Midbrain (tissue), 1 donor: ENCODE measurements around the gene REELD1.

Experiments used
- DNase-seq: peaks from one replicate; lab custom pipeline; 2025; lab: John Stamatoyannopoulos, UW

Gene REELD1

DNA sequence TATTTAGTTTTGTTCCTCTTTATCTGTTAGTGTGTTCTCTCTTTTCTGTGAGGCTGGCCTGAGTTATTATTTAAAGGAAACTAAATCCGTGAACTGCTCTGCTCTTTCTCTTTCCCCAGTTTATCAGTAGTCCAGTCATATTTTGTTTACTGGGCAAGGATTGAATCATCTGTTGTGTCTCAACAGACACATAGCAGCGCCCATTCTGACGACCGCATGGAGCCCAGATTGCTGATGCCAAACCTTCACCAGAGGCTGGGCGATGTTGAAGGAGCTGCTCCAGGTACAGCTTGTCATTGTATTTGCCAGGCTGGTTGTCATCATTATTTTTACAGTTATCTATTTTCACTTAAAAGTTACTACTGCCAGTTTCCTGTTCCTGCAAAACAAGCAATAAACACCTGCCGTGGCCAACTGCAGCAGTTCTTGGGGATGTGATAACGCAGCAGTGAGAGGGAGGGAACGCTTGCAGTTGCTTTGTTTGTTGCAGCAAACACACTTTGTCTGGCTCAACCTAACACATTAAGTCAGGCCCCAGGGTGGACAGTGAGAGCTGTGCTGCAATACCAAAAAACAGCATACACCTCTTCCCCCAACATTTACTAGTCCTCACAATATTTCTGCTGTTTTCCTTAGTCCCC, 10.1 kb downstream of the REELD1 start:
- peak; percentile 25 for DNase-seq

DNA sequence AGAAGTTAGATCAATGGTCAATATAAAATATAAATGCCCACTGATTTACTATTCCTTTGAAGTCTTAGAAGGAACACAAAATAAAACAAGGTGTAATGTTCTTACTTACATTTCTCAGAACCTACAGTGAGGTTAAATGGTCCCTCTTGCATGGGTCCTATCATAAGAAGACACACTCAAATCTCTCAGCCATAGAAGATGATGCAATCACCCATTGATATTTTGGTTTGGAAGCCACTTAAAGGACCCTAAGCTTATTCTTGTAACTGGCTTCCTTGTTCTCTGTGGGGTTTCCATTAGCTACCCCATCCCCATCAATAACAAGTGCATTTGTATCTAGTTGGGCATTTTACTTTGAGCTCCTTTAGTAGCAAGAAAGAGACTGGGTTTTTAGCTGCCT, 15.1 kb downstream of the REELD1 start:
- DNase-seq, result no peak

DNA sequence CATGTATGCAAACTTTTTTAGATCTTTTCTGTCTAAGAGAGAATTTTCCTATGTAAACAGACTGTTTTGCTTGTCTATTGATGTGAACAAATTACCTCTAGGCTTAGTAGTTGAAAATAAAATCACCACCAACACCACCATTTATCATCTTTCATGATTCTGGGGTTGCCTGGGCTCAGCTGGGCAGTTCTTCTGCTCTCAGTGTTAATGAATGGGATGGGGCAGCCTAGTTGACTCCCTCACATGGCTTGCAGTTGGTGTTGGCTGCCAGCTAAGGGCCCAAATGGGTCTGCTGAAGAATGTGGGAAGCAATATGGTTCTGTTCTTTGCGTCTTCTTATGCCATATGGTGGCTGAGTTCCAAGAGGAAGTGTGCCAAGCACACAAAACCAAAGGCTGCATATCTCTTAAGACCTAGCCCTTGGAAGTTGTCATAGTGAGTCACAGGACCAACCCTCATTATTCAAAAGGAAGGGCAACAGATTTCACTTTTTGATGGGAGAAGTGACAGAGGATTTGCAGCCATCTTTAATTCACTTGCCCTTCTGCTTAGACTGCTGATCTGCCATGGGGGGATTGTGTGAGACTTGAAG, 17.9 kb downstream of the REELD1 start:
- DNase-seq, result no peak

DNA sequence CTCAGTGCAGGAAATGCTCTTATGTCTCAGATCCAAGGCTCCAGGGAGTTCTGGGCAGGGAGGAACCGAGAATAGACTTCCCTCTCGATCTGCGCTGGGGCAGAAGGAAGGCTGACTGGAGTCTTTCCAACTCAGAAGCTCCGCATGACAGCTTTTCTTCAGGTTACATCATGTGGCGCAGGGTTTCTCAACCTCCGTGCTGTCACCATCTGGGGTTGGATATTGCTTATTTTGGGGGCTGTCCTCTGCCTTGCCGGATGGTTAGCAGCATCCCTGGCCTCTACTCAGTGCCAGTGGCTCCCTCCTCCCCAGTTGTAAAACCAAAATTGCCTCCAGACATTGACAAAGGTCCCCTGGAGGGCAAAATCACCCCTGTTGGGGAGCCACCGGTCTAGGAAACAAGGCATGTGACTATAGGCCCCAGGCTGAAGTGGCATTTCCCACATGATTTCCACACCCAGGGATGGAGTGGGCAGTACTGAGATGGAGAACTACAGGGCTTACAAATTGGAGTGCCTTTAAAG, 21.4 kb downstream of the REELD1 start:
- DNase-seq, result no peak

DNA sequence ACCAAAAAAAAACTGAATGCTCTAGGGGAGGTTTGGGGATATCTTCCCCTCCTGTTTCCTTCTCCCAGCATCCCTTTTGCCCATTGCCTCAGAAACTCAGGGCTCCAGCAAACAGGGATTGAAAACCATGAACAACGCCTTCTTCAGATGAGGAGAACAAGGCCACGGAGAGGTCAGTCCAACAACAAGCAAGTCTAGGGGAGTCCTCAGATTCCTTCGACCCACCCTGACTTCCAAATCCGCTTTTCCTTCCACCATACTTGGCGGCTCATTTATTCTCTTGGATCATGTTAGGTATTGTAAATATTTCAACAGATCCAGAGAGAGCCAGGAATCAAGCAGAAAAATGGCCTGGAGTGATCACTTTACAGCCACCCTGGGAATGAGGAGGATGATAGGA, 21.9 kb downstream of the REELD1 start:
- DNase-seq, result no peak

DNA sequence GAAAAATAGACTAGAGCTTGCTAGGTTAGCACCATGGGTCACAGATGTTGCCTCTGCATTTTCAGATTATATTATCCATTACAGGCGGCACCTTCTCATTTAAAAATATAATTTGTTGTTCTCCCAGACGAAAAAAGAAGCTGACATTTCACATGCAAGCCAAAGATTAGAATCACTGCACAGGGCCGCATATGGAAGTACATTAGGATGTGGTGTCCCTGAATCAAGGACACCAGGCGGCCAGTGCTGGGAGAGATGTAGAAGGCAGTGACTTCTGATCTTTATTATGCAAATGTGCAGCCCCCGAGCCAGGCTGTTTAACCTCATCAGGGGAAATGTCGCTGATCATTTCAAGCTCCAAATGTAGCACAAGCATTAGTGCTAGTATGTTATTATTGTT, 22.8 kb downstream of the REELD1 start:
- DNase-seq, result no peak

DNA sequence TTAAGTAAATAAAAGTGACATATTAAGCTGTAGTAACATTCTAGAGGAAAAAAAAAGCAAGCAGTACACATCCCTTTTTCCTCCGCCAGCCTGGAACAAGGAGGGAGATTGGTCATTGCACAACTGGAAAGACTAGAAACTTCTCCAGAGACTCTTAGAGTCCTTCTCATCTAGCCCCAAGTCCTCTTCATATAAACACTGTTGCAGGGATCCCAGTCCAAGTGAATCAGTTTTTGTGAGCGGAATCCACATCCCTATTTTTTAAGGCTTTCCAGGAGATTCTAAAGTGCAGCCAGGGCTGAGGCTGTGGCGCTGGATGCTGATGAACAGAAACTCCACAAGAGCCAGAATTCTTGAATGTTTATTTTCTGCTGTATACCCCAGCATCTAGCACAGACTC, 23.8 kb downstream of the REELD1 start:
- no peak for DNase-seq

DNA sequence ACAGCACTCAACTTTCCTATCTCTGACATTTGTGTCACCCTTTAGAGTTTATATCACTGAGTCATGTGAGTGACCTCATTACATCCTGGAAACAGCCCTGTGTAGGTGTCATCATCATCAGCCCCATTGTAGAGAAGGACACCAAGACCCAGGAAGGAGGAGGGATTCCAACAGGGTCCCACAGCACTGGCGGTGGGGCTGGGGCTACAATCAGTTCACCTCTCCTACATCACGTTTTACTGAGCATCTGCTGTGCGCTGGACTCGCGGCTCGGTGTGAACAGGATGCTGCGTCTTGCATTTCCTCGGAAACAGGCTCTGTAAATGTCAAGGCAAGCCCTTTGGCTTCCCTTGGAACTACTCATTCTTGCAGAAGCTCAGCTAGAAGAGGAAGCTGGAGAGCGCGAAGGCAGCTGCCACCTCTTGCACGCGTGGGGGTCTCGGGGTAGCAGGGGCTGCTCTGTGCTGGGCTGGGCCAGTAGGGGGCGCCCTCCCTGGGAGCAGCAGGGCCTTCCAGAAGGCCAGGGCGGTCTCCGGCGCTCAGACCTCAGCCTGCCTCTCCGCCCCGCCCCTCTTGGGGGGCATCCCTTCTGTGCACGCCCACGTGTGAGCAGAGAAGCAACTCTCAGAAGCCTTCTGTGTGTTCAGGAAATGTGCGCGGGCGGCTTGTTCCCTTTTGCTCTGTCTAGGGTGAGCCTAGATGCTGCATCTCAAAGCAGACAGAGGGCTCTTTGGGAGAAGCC, 29.0 kb downstream of the REELD1 start:
- DNase-seq, result no peak

DNA sequence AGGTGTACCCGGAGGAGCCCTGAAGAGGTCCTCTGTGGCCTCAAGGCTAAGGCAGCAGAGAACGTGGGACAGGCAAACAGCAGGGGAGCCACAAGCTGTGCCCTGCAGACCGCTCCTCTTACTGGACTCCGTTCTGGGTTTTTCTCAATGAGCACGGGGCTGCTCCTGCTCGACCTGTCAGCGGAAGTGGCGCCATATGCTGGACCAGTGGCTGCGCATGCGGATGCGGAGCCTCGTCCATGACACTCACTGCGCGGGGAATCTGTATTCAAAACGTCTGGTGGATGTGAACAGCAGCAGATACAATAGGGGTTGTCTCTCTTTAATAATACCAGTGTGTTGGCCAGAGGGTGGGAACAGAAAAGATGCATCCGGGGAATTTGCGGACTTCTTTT, 29.5 kb downstream of the REELD1 start:
- DNase-seq, result no peak

DNA sequence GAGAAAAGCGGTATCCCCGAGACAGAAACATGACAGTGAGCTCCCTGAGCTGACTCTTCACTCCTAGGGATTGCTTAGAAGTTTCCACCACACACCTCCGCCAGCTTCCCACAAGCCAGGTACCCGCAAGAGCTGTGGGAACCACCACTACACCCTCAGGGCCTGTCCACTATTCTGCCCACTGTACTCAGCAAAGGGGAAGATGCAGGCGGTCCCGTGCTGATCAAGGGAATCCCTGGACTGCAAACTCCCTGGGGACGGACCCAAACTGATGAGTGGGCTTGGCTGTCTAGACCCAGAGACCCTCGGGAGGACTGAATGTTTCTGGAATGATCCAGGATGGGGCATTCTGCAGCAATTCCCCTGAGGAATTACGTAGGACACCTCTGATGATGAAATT, 30.2 kb downstream of the REELD1 start:
- DNase-seq, result no peak

DNA sequence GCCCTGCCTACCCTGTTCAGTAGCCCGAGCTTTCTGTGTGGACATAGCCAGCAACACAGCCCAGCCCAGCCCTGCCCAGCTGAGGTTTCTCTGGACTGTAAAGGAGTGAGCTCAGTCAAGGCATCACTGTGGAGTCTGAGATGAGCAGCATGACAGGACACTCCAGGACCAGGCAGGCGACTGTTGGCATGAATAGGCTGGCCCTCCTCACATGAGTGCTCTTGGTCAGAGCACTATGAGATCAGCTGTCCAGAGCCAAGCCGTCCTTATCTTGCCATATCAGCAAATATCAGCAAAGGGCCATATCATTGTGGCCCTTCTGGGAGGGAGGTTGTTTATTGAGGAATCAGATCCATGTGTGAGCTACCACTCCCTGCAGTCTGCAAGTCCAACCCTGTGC, 30.9 kb downstream of the REELD1 start:
- DNase-seq, result no peak

DNA sequence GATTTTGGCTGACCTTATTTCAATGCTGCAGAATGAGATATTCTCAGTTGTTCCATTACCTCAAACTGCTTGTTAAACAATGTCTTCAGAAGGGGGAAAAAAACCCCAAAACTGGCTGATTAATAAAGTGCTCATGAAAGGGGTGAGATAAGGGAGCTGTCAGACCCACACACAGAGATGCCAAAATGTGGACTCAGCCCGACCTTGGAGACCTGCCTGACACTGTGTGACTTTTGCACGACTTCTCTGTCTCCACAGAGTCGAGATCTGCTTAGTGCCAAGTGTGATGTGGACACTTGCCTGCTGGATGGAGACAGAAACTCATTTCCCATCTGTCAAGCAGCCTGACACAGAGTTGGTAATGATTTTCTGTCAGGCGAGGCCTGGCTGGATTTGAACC, 31.5 kb downstream of the REELD1 start:
- DNase-seq, result no peak

DNA sequence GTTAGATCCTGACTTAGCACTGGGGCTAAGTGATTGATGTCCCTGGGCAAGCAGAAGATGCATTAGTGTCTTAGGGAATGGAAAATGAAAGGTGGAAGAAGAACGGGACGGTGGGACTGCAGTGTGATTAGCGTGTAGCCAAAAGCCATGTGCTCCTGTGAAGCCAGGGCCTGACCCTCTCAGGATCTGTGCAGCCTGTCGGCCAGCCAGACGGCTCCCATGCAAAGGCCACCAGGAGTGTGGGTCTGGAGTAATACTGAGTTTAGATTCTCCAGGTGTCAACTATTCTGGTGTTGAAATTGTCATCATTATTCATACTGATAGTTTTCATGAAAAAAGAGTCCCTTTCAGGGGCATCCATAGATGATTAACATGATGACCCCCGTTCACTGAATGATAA, 32.0 kb downstream of the REELD1 start:
- no peak for DNase-seq

DNA sequence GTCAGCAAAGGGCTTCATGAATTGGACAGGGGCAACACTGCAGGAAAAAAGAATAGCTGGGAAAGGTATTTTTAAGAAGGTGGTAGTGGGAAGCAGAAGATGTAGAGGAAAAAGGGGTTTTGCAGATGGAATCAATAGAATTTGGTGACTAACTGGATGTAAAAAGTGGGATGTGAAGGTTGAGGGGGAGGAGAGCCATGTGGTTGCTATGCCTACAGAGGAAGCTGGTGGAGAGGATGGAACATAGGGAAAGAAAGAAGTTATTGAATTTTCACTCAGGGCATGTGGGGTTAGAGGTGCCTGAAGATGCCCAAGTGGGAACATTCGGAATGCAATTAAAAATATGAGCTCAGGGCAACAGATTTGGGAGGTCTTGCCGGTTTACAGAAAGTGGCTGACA, 33.0 kb downstream of the REELD1 start:
- DNase-seq, result no peak

DNA sequence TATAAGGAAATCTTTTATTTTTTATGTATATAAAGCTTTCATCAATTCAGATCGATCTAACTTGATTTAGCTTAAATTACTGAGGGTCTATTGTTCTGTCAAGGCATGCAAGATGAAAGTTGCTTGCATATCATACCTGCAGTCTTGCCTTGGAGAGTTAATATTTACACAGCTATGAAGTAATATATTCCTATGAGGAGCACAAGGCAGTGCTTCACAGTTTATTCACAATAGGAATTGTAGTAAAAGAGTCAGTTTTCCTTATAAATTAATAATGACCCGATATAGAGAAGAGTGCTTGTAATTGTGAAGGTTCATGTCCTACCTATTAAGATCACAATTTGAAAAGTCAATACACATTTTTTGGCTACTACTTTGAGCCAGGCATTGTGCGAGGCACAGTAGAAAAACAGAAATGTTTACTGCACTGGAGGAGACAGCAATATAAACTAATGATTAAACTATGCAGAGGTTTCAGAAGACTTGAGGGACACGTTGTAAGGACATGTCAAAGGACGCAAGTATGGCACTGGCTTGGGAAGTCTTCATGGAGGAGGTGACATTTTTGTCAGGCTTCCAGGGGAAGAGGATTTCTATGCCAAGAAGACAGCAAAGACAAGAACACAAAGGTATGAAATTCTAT, 38.8 kb downstream of the REELD1 start:
- DNase-seq, result no peak

DNA sequence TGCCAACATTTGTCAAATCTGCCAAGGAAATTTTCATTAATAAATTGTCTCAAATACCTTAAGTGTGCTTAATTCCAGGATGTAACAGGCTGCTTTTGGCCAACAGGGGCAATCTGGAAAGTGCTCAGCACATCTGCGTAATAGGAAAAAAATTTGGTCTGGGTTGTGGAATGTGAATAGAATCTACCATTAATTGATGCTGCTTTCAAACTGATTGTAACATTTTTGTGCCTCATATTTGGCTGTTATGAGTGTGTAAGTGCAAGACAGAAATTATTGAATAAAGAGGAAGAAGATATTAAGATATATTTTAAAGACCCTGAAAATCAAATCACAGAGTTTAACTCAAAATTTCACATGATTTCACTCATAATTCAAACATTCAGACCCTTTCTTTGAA, 41.1 kb downstream of the REELD1 start:
- DNase-seq, result no peak

DNA sequence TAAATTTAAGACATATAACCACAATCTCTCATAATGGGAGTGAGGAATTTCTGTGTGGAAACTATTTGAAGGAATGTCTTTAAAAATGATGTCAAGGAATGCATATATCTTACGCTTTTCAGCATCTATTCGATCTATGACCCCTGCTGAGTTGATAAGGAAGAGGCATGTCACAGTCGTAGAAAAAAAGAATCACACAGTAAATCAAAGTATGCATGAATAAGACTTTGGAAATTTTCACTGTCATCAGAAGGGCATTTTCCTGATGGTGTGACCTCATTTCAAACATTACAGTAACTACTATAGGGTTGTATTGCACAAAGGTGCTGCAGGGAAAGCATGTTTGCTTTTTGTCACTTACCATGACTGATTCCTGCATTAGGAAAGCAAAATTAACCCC, 41.5 kb downstream of the REELD1 start:
- DNase-seq, result no peak

DNA sequence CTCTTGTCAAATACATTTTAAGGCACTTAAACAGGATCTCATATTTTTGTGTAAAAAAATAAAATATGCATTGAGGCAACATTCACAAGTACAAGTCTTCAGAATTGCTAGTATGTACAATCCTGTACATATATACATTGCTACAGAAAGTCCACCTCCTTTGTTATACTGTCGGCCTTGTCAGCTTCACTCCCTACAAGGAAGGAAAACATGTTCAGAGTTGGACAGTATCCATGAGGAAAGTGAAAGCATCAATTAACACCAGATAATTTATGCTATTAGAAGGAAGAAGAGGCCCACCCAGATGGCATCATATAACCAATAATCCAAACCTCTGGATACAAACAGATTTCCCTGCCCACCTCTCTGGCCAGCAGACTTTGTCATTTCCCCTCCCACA, 42.0 kb downstream of the REELD1 start:
- no peak for DNase-seq

DNA sequence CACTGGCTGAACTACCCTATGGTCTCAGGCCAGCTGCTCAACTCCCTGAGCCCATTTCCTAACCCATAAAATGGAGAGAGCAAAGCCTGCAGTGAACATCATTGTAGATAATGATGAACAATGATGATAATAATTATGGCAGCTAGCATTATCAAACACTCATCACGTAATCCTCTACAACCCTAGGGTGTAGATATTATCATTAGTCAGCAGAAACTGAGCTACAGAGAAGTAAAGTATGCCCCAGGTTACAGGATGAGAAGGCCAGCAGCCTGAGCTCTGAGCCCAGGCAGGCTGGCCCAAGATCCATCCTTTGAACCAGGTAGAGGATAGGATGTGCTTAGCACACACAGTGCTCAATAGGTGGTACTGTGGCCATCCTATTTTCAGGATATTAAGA, 43.2 kb downstream of the REELD1 start:
- no peak for DNase-seq

DNA sequence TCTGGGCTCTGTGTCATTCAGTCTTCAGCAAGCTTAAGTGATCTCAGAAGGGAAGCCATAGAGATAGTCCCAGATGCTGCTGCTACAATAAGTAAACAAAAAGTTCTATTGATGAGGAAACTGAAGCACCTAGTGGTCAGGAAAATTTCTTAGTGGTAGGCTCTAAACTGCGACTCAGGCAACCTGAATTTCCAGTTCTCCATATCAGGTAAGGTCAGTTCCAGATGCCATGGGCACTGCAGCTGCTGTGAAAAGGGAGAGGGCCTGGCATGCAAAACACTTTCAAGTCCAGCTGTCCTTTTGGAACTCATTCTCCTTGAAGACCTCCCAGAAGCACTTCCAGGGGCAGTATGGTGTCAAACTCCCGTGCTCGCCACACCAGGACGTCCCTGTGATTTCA, 46.2 kb downstream of the REELD1 start:
- DNase-seq, result no peak

DNA sequence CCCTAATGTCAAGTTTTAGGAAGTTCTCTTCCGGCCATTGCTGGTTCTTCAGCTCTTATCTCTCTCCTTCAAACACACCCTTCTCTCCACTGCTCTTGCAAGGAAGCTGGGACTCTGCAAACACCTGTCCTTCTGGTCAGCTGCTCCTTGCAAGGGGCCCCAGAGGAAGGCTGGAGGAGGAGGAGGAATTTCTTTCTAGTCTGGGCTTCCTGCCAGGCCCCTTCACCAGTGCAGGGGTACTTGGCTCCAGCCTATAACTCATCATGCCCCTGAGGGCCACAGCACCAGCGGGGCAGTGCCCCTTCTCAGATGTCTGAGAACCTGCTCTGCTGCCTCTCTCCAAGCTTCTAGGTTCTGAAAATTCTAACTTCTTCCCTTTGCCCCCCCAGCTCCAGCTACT, 46.7 kb downstream of the REELD1 start:
- no peak for DNase-seq

DNA sequence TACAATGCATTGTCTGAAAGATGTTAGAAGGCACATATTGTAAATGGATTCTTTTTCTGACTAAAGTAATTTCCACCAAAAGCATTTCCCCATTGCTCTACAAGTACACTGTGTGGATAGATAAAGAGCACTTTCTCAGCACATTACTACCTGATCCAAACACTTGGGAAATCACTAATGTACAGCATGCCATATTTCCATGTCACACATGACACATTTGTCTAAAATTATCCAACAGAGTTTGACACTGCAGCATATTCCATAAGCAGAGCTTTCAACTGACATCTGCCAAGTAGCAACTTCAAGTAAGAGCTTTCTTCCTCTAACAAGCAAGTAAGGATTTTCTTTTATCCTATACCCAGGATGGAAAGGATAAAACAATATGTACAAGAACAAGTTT, 49.5 kb downstream of the REELD1 start:
- DNase-seq, result no peak

DNA sequence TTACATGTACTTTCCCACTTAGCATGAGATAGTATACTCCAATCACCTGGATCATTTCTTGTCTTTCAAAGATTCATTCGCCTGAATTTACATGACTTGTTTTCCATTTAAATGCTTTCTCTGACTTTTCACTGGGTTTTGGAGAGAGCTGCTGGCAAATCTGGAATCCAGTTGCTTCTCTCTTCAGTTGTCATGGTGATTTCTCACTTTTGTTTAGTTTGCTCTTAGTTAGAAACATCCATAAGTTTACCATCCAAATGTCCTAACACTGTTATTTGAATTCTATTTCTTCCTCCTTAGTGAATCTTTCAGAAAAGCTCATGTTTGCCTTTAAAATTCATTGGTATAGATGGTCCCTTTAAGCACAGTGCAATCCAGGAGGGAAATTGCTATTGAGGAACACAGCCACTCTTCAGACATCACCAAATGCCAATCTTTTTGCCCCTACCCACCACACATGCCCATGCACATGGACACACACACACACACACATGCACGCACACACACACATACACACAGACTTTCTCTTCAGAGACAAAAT, 51.7 kb downstream of the REELD1 start:
- DNase-seq, result no peak
